Nephron (organoid): ENCODE data around the gene WDR81.
A peak's percentile ranks its signal among the peaks of the same experiment; 100 is the strongest.

Experiments used
- H3K27ac Mint-ChIP-seq, 3 experiments: 2 replicates each; pipeline ENCODE4 v1.8.0; 2020; ENCODE audit warnings: mixed read lengths in 3 of 3, mild to moderate bottlenecking in 2 of 3, moderate library complexity in 1 of 3
- H3K27me3 Mint-ChIP-seq: 2 replicates; pipeline ENCODE4 v1.8.0; 2021; ENCODE audit warnings: low read depth, mild to moderate bottlenecking, moderate library complexity, mixed read lengths
- H3K36me3 Mint-ChIP-seq: 2 replicates; pipeline ENCODE4 v1.8.0; 2020; ENCODE audit warnings: low read depth, mixed read lengths
- H3K4me1 Mint-ChIP-seq: 2 replicates; pipeline ENCODE4 v1.8.0; 2020; ENCODE audit warnings: mixed read lengths
- H3K4me3 Mint-ChIP-seq, 3 experiments: 2 replicates each; pipeline ENCODE4 v1.8.0; 2020; ENCODE audit warnings: mild to moderate bottlenecking in 3 of 3, mixed read lengths in 3 of 3, moderate library complexity in 2 of 3
- H3K9me3 Mint-ChIP-seq: 2 replicates; pipeline ENCODE4 v1.8.0; 2020; ENCODE audit warnings: mixed read lengths
- CTCF ChIP-seq, 3 experiments: fragments of 200-600 bp; sonication (generic); IDR thresholded peaks; one replicate each; pipeline ENCODE4 v1.5.0; 2021; ENCODE audit warnings: antibody characterized with exemption in 3 of 3; ENCODE audit not compliant: unreplicated experiment in 3 of 3

Gene WDR81

GRCh38 chr17:1711804-1712203 lies 12.7 kb upstream of the WDR81 start:
- Mint-ChIP-seq H3K27me3 (no peaks in the 10 kb centered on the region), H3K27ac (peak overlapping the region; percentile 72 to 95 (median 95)), H3K4me1 (peaks cover 38% of the 10 kb centered on the region), H3K4me3 (peak overlapping the region; percentile 79 to 94 (median 84)), H3K9me3 (no peaks in the 10 kb centered on the region), H3K36me3 (peaks cover 8% of the 10 kb centered on the region)
- TF ChIP-seq CTCF (IDR thresholded peaks at IDR 0.05; ENCODE audit: unreplicated experiment in 3 of 3), result no peak

DNA sequence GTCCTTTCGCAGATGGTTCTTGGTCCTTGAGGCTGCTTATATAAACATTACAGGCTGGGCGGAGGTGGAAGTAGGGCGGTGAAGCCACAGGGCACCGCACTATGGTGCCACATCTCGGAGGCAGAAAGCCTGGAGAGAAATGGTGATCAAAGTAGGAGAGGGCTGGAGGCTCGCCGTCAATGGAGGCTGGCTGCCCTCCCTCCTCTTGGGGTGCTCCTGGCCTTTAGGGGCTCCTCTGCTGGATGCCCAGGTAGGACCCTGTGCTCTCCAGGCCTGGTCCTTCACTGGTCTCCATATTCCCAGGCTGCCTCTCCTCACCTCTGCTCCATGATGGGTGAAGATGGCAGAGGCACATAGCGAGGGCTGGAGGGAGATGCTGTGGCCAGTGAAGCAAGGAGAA lies 12.2 kb upstream of the WDR81 start:
- TF ChIP-seq CTCF (IDR thresholded peaks at IDR 0.05; ENCODE audit: unreplicated experiment in 3 of 3), result no peak
- peaks cover 42% of the 10 kb centered on the region for H3K4me1 Mint-ChIP-seq
- H3K9me3 Mint-ChIP-seq, result no peaks in the 10 kb centered on the region
- H3K36me3 Mint-ChIP-seq, result peaks cover 8% of the 10 kb centered on the region
- H3K4me3 Mint-ChIP-seq, result peak overlapping the region; percentile 79 to 94 (median 84)
- H3K27ac Mint-ChIP-seq, result peak overlapping the region; percentile 72 to 95 (median 95)
- no peaks in the 10 kb centered on the region for H3K27me3 Mint-ChIP-seq

GRCh38 chr17:1713160-1713877 lies 11.2 kb upstream of the WDR81 start:
- Mint-ChIP-seq H3K36me3 (peaks cover 8% of the 10 kb centered on the region), H3K4me1 (peaks cover 48% of the 10 kb centered on the region), H3K27me3 (no peaks in the 10 kb centered on the region), H3K4me3 (peak overlapping the region; percentile 90 to 98 (median 94)), H3K27ac (peak overlapping the region; percentile 94 to 95 (median 95)), H3K9me3 (no peaks in the 10 kb centered on the region)
- TF ChIP-seq CTCF (IDR thresholded peaks at IDR 0.05; ENCODE audit: unreplicated experiment in 3 of 3), result no peak

GRCh38 chr17:1713878-1714426 lies 10.6 kb upstream of the WDR81 start:
- peak overlapping the region; percentile 90 to 98 (median 94) for H3K4me3 Mint-ChIP-seq
- H3K27me3 Mint-ChIP-seq, result no peaks in the 10 kb centered on the region
- no peaks in the 10 kb centered on the region for H3K9me3 Mint-ChIP-seq
- peak; percentile 56 to 64 (median 60) for TF ChIP-seq CTCF (IDR thresholded peaks at IDR 0.05; ENCODE audit: unreplicated experiment in 3 of 3)
- H3K4me1 Mint-ChIP-seq, result peaks cover 48% of the 10 kb centered on the region
- H3K27ac Mint-ChIP-seq, result peak overlapping the region; percentile 94 to 95 (median 95)
- H3K36me3 Mint-ChIP-seq, result peaks cover 8% of the 10 kb centered on the region

DNA sequence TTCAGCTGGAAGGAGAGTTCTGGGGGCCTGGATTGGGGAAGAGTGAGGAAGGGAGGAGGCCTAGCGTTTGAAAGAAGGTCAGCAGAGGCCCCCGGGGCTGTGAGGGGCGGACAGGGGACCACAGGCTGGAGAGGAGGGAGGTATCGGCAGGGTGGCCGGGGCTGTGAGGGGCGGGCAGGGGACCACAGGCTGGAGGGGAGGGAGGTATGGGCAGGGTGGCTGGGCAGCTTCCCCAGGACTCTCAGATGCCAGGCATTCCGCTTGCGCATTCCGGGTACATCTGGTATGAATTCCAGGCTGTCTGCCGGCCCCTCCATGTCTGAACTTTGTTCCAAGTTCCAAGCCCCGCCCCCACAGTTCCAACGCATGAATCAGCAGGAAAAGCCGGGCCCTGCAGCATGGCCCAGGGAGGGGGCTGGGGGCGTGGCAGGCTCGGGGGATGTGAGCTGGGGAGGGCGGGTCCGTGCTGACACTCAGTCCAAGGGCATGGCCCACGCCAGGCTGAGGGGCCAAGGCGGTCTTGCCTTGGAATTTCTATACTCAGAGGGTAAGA lies 10.0 kb upstream of the WDR81 start:
- Mint-ChIP-seq H3K27ac (peak overlapping the region; percentile 94 to 95 (median 95)), H3K36me3 (peaks cover 8% of the 10 kb centered on the region), H3K27me3 (no peaks in the 10 kb centered on the region), H3K4me3 (peak overlapping the region; percentile 90 to 98 (median 94)), H3K9me3 (no peaks in the 10 kb centered on the region), H3K4me1 (peaks cover 48% of the 10 kb centered on the region)
- no peak for TF ChIP-seq CTCF (IDR thresholded peaks at IDR 0.05; ENCODE audit: unreplicated experiment in 3 of 3)
